ENCODE results near the gene TRIM38. TPM values are rescaled to one million over a fixed set of nuclear protein-coding genes. Genes with fewer than 3 reads are reported as not detected.

Gene TRIM38
- total RNA-seq, 4 donors from 2014 or later: 4.7 to 8.0 (median 6.5) TPM

DNA sequence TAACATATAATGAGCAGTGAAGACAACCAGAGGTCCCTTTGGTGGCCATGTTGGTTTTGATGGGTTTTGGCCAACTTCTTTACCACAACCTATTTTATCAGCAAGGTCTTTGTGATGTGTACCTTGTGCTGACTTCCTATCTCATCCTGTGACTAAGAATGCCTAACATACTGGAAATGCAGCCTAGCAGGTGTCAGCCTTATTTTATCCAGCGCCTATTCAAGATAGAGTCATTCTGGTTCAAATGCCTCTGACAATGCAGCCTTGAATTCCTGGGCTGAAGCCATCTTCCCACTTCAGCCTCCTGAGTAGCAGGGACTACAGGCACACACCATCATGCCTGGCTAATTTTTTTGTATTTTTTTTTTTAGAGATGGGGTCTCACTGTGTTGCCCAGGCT lies 7.8 kb upstream of the TRIM38 start:
- no peak overlapping the region for H3K4me3 ChIP-seq (ENCODE audit: low read depth, poor library complexity, severe bottlenecking)
- intact Hi-C loops (cut with DNase I; ENCODE audit: low total_unique reads): no loop called here
- 0% methylated on average over 1 of the region's 1 CpG for WGBS, 2 donors
- DNase-seq (ENCODE audit: low spot score in 2 of 2): no peak
- TF ChIP-seq POLR2A (IDR thresholded peaks at IDR 0.05): no peak
- TF ChIP-seq CTCF (IDR thresholded peaks at IDR 0.05): no peak

- H3K4me3 ChIP-seq (ENCODE audit: low read depth, poor library complexity, severe bottlenecking): no peak overlapping the region
- DNase-seq (ENCODE audit: low spot score in 2 of 2): no peak
- TF ChIP-seq CTCF (IDR thresholded peaks at IDR 0.05) (no peak), POLR2A (IDR thresholded peaks at IDR 0.05) (no peak)
- 81 to 85% methylated on average over 3 of the region's 3 CpGs for WGBS, 2 donors
- intact Hi-C loops (cut with DNase I; ENCODE audit: low total_unique reads): no loop called here
These were observed 6.4 kb upstream of the TRIM38 start for GRCh38 chr6:25956226-25956625.

GRCh38 chr6:25958700-25959162 lies 3.9 kb upstream of the TRIM38 start:
- 58 to 68% methylated on average over 3 of the region's 3 CpGs for WGBS, 2 donors
- no peak overlapping the region for H3K4me3 ChIP-seq (ENCODE audit: low read depth, poor library complexity, severe bottlenecking)
- no peak for TF ChIP-seq POLR2A (IDR thresholded peaks at IDR 0.05)
- no peak for TF ChIP-seq CTCF (IDR thresholded peaks at IDR 0.05)
- no peak for DNase-seq (ENCODE audit: low spot score in 2 of 2)
- intact Hi-C loops (cut with DNase I; ENCODE audit: low total_unique reads): no loop called here

DNA sequence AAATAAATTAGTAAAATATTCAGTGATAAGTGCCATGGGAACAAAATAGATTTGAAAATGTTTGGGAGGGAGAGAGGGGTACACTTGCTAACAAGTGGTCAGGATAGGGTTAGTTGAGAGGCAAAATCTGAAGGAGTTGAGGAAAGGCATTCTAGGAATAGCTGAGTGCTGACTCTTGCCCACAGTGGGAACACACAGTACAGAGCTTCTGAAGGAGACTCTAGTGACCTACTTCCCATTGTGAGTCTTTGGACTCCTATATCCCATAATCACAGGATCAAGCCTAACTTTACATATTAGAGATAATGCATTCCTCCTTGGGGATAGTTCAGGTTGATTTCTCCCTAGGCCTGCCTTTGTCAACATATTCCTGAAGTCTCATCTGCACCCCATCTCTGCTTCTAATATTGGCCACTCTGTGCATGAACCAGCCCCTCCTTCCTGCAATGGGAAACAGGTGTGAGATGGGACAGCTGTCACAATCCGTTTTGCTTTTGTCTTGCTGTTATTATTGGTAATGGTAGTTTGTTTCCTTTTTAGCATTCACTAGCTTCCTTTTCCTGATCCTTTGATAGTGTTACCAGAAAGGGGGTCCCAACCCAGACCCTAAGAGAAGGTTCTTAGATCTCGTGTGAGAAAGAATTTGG lies 2.6 kb upstream of the TRIM38 start:
- no peak overlapping the region for H3K4me3 ChIP-seq (ENCODE audit: low read depth, poor library complexity, severe bottlenecking)
- no peak for DNase-seq (ENCODE audit: low spot score in 2 of 2)
- TF ChIP-seq CTCF (IDR thresholded peaks at IDR 0.05): no peak
- no peak for TF ChIP-seq POLR2A (IDR thresholded peaks at IDR 0.05)
- intact Hi-C loops (cut with DNase I; ENCODE audit: low total_unique reads): no loop called here
- WGBS, 2 donors: 68 to 80% methylated on average over 2 of the region's 2 CpGs

- DNase-seq (ENCODE audit: low spot score in 2 of 2): no peak
- intact Hi-C loops (cut with DNase I; ENCODE audit: low total_unique reads): no loop called here
- no peak overlapping the region for H3K4me3 ChIP-seq (ENCODE audit: low read depth, poor library complexity, severe bottlenecking)
- WGBS, 2 donors: 89 to 91% methylated on average over 3 of the region's 3 CpGs
- TF ChIP-seq CTCF (IDR thresholded peaks at IDR 0.05) (no peak), POLR2A (IDR thresholded peaks at IDR 0.05) (no peak)
These were observed 1.9 kb upstream of the TRIM38 start for GRCh38 chr6:25960734-25961133.

DNA sequence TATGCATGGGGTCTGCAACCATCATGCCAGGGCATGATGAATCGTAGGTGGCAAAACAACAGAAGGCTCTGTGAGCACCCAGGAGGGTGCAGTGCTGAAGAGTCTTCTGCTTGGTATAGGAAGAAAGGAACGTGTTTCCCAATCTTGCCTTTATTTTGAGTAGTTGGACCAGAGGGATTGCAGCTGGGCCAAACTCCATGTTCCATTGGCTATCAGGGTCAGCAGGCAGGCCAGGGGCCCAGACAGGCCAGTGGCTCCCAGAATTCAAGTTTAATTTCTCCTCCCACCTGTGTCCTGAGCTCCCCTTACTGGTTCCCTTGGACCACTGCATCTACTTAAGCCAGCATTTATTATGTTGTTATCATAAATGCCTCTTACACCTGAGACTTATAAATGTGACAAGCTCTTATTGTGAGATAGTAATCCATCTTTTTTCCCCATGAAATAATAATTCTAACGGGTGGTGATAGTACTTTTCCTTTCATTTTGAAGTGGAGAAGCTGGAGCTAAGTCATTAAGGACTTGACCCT lies 918 bp upstream of the TRIM38 start:
- no peak overlapping the region for H3K4me3 ChIP-seq (ENCODE audit: low read depth, poor library complexity, severe bottlenecking)
- DNase-seq (ENCODE audit: low spot score in 2 of 2): no peak
- intact Hi-C loops (cut with DNase I; ENCODE audit: low total_unique reads): no loop called here
- WGBS, 2 donors: 53 to 63% methylated on average over 3 of the region's 3 CpGs
- TF ChIP-seq POLR2A (IDR thresholded peaks at IDR 0.05) (no peak), CTCF (IDR thresholded peaks at IDR 0.05) (no peak)

Measured in lower leg skin (tissue), 4 donors.